Left ventricle myocardium inferior (tissue), 1 donor: ENCODE measurements around the gene RHBDD3. TPM values are rescaled to one million over a fixed set of nuclear protein-coding genes. Genes with fewer than 3 reads are reported as not detected.

Source experiments
- DNase-seq: peaks from one replicate; pipeline ENCODE4 v3.0.0-alpha.2; 2020
- H3K27ac ChIP-seq: fragments of 200-600 bp; replicated peaks from 2 replicates; pipeline ENCODE4 v1.8.0; 2021
- H3K27me3 ChIP-seq: fragments of 200-600 bp; 2 replicates; pipeline ENCODE4 v1.8.0; 2021; ENCODE audit warnings: low read depth
- H3K36me3 ChIP-seq: fragments of 200-600 bp; 2 replicates; pipeline ENCODE4 v1.8.0; 2021
- H3K4me1 ChIP-seq: fragments of 200-600 bp; 2 replicates; pipeline ENCODE4 v1.8.0; 2021
- H3K4me3 ChIP-seq: fragments of 200-600 bp; 2 replicates; pipeline ENCODE4 v1.8.0; 2021; ENCODE audit warnings: mild to moderate bottlenecking, moderate library complexity
- H3K9me3 ChIP-seq: fragments of 200-600 bp; replicated peaks from 2 replicates; pipeline ENCODE4 v1.8.0; 2021
- CTCF ChIP-seq: fragments of 200-600 bp; IDR thresholded peaks from 2 replicates; pipeline ENCODE4 v1.8.0; 2021; ENCODE audit warnings: antibody characterized with exemption, mild to moderate bottlenecking, borderline replicate concordance
- intact Hi-C: fragments of 100-400 bp; cut with micrococcal nuclease; formaldehyde crosslinking; loops from one replicate; pipeline ENCODE4 v1.11.0; 2022
- long read RNA-seq: library from polyadenylated mRNA; unstranded; transcript quantifications from one replicate; pipeline ENCODE4 v2.0.0, GENCODE V29; 2021
- total RNA-seq: library from RNA; stranded (reverse); fragmentation: NEBNext Ultra II Directional; extraction: Animal tissue kit (Norgen Biotek cat#: 25700); gene quantifications from one replicate; pipeline ENCODE4 v1.2.1, GENCODE V29; 2021
- donor health status: DM: no; HTN: yes; CAD: no; lungs with severe emphysema.

Gene RHBDD3
- 15.0 TPM for total RNA-seq
- long read RNA-seq, transcript RHBDD3-201 (7 exons, 1,794 nt), result major isoform, 10 of 37 reads
- long read RNA-seq, partial matches to known transcripts, result 2 of 37 reads
- long read RNA-seq, other reads (novel, unspliced or antisense), result 24 of 37 reads

DNA sequence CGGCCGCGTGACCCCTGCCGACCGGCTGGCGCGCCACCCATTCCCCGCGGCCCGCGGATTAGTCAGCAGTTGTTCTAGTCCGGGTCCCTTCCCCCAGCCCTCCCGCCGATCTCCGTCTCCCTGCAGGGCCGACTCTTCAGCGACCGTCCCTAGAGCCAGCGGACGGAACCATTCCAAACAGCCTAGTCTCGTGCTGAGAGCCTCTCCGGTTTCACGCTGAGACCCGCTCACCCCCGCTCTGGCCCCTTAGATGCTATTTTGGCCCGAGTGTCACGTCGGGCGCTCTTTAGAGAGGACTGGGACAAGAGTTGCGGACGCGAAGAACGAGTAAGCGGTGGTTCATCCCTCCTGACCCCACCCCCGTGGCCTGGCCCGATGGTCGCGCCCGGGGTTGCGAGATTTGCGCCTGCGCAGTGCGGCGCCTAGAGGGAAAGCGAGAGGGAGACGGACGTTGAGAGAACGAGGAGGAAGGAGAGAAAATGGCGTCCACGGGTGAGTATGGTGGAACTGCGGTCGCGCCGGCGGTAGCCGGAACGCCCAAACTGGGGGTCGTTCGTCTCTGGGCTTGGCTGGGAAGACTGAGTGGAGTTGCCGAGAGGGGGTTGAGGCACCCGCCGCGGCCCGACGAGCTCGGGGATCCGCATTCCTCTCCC, at the start of gene RHBDD3, which contains the start of gene EWSR1:
TSS of gene RHBDD3 (minus strand) at position 124 of the 653 bp plus-strand sequence. CDS start 2,355 bp downstream, outside the sequence.
TSS of gene EWSR1 (plus strand) at position 411 of the 653 bp plus-strand sequence. CDS start at position 480, 69 bp downstream.
- TF ChIP-seq CTCF, result peak; percentile 10
- no peaks in the 10 kb centered on the region for H3K27me3 ChIP-seq
- H3K4me1 ChIP-seq, result peaks cover 73% of the 10 kb centered on the region
- H3K4me3 ChIP-seq, result peak within 1 kb of the TSS; percentile 95
- peak; percentile 95 for DNase-seq
- peaks cover 29% of the 10 kb centered on the region for H3K36me3 ChIP-seq
- H3K9me3 ChIP-seq, result no peaks in the 10 kb centered on the region
- intact Hi-C loops, result no loop called here
- peak within 1 kb of the TSS; percentile 100 for H3K27ac ChIP-seq

DNA sequence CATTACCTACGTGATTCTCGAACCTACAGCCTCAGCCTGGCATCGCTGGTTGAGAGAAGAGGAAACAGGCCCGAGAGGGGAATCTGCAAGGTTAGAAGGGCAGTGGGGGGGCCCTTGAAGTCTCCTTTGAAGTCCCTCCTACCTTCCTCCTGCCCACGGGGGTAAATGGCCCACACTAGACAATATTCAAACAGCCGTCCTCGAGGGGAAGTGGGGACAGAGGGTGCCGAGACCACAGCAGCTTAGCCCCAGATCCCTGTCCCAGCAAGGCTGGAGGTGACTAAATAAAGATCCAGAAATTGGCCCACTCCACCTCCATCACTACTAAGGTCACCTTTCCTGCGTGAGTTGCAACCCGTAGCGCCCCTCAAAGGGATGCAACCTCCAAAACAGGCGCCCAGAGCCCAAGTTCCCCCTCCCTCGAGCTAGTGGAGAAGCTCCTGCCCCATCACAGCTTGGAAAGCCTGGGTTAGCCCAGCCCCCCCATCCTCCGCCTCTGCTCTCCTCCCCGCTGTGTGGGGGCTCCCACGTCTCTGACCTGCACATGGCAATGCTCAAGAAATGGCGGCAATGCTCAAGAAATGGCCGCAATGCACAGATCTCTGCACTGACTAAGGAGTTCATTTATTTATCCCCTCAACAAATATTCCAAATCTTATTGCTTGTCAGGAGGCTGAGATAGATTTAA, 48.5 kb upstream of the RHBDD3 start:
- DNase-seq, result no peak
- Histone ChIP-seq H3K9me3 (no peaks in the 10 kb centered on the region), H3K36me3 (no peaks in the 10 kb centered on the region), H3K27me3 (peaks cover 34% of the 10 kb centered on the region), H3K27ac (no peak overlapping the region), H3K4me3 (peak overlapping the region; percentile 67), H3K4me1 (peaks cover 48% of the 10 kb centered on the region)
- intact Hi-C loops, result no loop called here
- no peak for TF ChIP-seq CTCF

DNA sequence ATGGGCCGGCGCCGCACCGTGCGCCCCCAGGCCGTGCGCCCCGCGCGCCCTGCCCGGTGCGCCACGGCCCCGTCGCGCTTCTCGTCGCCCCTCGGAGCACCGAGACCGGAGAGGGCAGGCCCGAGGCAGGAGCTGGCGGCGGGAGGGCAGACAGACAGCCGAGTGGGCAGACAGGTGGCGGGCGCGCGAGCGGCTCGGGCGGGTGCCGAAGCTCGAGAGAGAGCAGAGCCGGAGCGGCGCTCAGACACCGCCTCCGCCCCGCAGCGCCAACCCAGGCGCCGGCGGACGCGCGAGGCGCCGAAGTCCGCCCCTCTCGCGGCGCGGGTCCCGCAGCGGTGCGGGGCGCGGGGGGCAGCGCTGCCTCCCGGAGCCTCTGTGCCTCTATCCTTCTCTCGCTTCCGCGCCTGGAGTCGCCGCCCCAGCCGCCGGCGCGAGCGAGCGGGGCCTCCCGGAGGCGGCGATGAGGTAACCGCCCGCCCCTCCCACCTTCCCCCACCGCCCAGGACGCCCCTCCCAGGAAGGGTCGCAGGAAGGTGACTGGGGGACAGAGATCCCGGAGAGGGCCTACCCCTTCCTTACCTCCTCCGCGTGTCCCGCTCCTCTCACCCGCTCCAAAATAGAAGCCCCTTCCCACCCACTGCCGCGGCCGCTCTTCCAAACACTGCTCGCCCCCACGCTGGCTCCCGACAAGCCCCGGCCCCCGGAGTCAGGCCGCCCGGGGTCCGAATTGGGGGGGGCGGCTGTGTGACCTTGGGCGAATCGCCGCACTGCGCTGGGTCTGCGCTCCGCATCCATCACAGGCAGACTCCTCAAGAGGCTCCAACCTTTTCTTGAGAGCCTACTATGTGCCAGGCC, 47.7 kb upstream of the RHBDD3 start, which contains the start of gene RASL10A:
TSS of gene RASL10A (minus strand) at position 412 of the 855 bp plus-strand sequence. CDS start 451 bp downstream, outside the sequence.
- Histone ChIP-seq H3K36me3 (no peaks in the 10 kb centered on the region), H3K27ac (peak within 1 kb of the TSS; percentile 44), H3K27me3 (peaks cover 34% of the 10 kb centered on the region), H3K4me3 (peak within 1 kb of the TSS; percentile 67), H3K9me3 (no peaks in the 10 kb centered on the region), H3K4me1 (peaks cover 56% of the 10 kb centered on the region)
- TF ChIP-seq CTCF, result no peak
- no peak for DNase-seq
- intact Hi-C loops, result no loop called here

GRCh38 chr22:29314537-29315285, 46.9 kb upstream of the RHBDD3 start:
- TF ChIP-seq CTCF, result no peak
- no peak for DNase-seq
- Histone ChIP-seq H3K4me3 (peak overlapping the region; percentile 67), H3K27me3 (peaks cover 34% of the 10 kb centered on the region), H3K27ac (peak overlapping the region; percentile 44), H3K36me3 (no peaks in the 10 kb centered on the region), H3K9me3 (no peaks in the 10 kb centered on the region), H3K4me1 (peaks cover 64% of the 10 kb centered on the region)
- intact Hi-C loops, result no loop called here
